GM18858 (cell line): ENCODE results near the gene UGT1A4.

Experiments used
- ATAC-seq: cut with Tn5 transposase; IDR thresholded peaks from one replicate; pipeline ENCODE4 v1.9.1; 2021; ENCODE audit not compliant: unreplicated experiment

Gene UGT1A4

GRCh38 chr2:233718552-233718951, at the start of gene UGT1A4:
Gene UGT1A4 (plus strand): TSS chr2:233718736. CDS start chr2:233718821, 85 bp downstream.
- ATAC-seq, result no peak

GRCh38 chr2:233671290-233672161, 47.0 kb upstream of the UGT1A4 start, which contains the start of gene UGT1A9:
Gene UGT1A9 (plus strand): TSS chr2:233671898. CDS start chr2:233671935, 37 bp downstream.
- no peak for ATAC-seq

GRCh38 chr2:233672886-233673285, 45.6 kb upstream of the UGT1A4 start:
- no peak for ATAC-seq

DNA sequence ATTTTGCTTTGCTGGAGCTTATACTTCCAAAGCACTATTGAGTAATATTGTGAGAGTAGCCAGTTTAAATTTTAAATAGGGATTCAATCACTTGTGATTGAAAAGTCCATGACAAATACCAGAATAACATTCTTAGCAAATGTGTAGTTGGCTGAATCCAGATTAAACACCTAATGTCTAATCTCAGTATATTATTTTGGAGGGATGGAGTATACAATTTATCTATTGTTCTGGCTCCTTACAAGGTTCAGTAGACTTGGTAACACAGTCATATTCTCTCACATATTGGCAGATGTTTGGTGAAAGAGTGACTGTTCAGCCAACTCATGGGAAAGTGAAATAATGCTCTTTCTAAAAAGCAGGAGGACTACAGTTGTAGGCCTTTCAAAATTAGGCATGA, 44.6 kb upstream of the UGT1A4 start:
- no peak for ATAC-seq

GRCh38 chr2:233674314-233674713, 44.2 kb upstream of the UGT1A4 start:
- ATAC-seq, result no peak

- ATAC-seq, result no peak
Measured at GRCh38 chr2:233674995-233675394, 43.5 kb upstream of the UGT1A4 start.

- no peak for ATAC-seq
Measured at GRCh38 chr2:233676046-233676445, 42.5 kb upstream of the UGT1A4 start.

GRCh38 chr2:233679196-233679595, 39.3 kb upstream of the UGT1A4 start:
- ATAC-seq, result no peak

DNA sequence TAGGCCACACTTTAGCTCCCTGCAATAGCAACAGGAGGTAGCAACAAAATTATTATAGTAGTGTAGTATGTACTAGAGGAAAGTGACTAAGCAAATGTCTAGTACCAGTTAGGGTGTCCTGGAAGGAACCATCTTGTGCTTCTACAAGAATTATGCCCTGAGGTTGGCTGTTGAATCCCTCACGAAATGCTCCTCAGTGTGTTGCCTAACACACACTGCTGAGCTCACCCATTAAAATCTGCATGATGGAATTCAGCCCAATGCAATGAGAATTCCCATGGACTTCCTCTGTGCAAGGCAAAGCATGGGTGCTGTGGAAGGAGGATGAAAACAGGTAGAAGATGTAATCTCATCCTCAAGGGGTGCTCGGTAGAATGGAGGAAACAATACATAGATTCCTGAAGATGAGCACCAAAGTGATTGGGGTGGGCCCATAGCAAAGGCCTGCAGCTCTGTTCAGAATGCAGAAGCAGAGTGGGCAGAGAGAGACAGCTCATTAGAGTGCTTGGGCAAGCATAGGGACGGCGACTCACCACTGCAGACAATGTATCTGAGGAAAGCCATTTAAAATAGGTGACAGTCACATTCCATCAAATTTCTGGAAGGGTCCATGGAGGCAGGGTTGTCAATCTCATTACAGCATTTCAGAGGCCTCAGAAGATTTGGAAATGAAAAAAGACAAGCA, 38.0 kb upstream of the UGT1A4 start:
- ATAC-seq, result no peak

- no peak for ATAC-seq
Measured at GRCh38 chr2:233681521-233682099, 36.9 kb upstream of the UGT1A4 start, which contains the start of gene UGT1A7. Gene UGT1A7 (plus strand): TSS chr2:233681901. CDS start chr2:233681938, 37 bp downstream.

GRCh38 chr2:233684640-233685039, 33.9 kb upstream of the UGT1A4 start:
- no peak for ATAC-seq

GRCh38 chr2:233686928-233687327, 31.6 kb upstream of the UGT1A4 start:
- ATAC-seq, result no peak

- no peak for ATAC-seq
Measured at GRCh38 chr2:233688341-233688740, 30.2 kb upstream of the UGT1A4 start.

- ATAC-seq, result no peak
Measured at GRCh38 chr2:233689031-233689430, 29.5 kb upstream of the UGT1A4 start.

GRCh38 chr2:233689501-233689900, 29.0 kb upstream of the UGT1A4 start:
- no peak for ATAC-seq

- ATAC-seq, result no peak
Measured at GRCh38 chr2:233690444-233690843, 28.1 kb upstream of the UGT1A4 start.

- ATAC-seq, result no peak
Measured at GRCh38 chr2:233691443-233692433, 26.8 kb upstream of the UGT1A4 start.

- ATAC-seq, result no peak
Measured at GRCh38 chr2:233692648-233693047, 25.9 kb upstream of the UGT1A4 start, which contains the start of gene UGT1A6. Gene UGT1A6 (plus strand): TSS chr2:233692890. CDS start chr2:233693005, 115 bp downstream.

- ATAC-seq, result no peak
Measured at GRCh38 chr2:233693963-233694362, 24.6 kb upstream of the UGT1A4 start.

DNA sequence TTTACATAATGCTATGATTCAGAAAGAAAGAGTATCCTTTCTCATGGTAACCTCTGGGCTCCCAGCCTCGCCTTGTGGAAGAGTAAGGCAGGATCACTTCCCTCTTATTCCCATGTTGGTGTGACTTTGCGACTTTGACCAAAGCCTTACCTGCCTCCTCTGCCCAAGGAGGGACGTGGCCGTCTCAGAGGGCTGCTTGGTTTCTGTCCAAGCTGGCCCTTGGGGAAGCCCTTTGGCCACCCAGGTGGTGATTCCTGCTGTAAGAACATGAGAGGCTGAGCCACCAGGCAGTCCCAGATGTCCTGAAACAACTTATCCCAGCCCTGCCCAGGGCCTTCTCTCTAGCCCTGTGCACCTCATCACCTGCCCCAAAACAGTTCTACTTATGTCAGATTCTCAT, 19.8 kb upstream of the UGT1A4 start:
- ATAC-seq, result no peak
